ENCODE results near the gene MAPK9.

Gene MAPK9

GRCh38 chr5:180328296-180329137, 36.6 kb upstream of the MAPK9 start:
- H3K4me3 ChIP-seq (ENCODE audit: low read depth, low read length) = no peak overlapping the region
- no peak for DNase-seq (ENCODE audit: low read depth)

- H3K4me3 ChIP-seq (ENCODE audit: low read depth, low read length) = no peak overlapping the region
- no peak for DNase-seq (ENCODE audit: low read depth)
Measured at GRCh38 chr5:180326989-180327565, 35.2 kb upstream of the MAPK9 start.

GRCh38 chr5:180324601-180324950, 32.7 kb upstream of the MAPK9 start:
- no peak for DNase-seq (ENCODE audit: low read depth)
- no peak overlapping the region for H3K4me3 ChIP-seq (ENCODE audit: low read depth, low read length)

- no peak overlapping the region for H3K4me3 ChIP-seq (ENCODE audit: low read depth, low read length)
- no peak for DNase-seq (ENCODE audit: low read depth)
Measured at GRCh38 chr5:180323941-180324600, 32.2 kb upstream of the MAPK9 start.

GRCh38 chr5:180323160-180323559, 31.3 kb upstream of the MAPK9 start:
- H3K4me3 ChIP-seq (ENCODE audit: low read depth, low read length) = no peak overlapping the region
- no peak for DNase-seq (ENCODE audit: low read depth)

- no peak for DNase-seq (ENCODE audit: low read depth)
- no peak overlapping the region for H3K4me3 ChIP-seq (ENCODE audit: low read depth, low read length)
Measured at GRCh38 chr5:180318456-180319089, 26.7 kb upstream of the MAPK9 start.

- H3K4me3 ChIP-seq (ENCODE audit: low read depth, low read length) = no peak overlapping the region
- DNase-seq (ENCODE audit: low read depth) = no peak
Measured at GRCh38 chr5:180316586-180316985, 24.7 kb upstream of the MAPK9 start.

- DNase-seq (ENCODE audit: low read depth) = no peak
- no peak overlapping the region for H3K4me3 ChIP-seq (ENCODE audit: low read depth, low read length)
Measured at GRCh38 chr5:180315762-180316212, 23.9 kb upstream of the MAPK9 start.

- peak overlapping the region; percentile 34 for H3K4me3 ChIP-seq (ENCODE audit: low read depth, low read length)
- no peak for DNase-seq (ENCODE audit: low read depth)
Measured at GRCh38 chr5:180313677-180314505, 22.0 kb upstream of the MAPK9 start.

- no peak overlapping the region for H3K4me3 ChIP-seq (ENCODE audit: low read depth, low read length)
- DNase-seq (ENCODE audit: low read depth) = no peak
Measured at GRCh38 chr5:180311216-180311615, 19.3 kb upstream of the MAPK9 start.

- DNase-seq (ENCODE audit: low read depth) = no peak
- H3K4me3 ChIP-seq (ENCODE audit: low read depth, low read length) = no peak overlapping the region
Measured at GRCh38 chr5:180306796-180307195, 14.9 kb upstream of the MAPK9 start.

GRCh38 chr5:180305481-180305880, 13.6 kb upstream of the MAPK9 start:
- H3K4me3 ChIP-seq (ENCODE audit: low read depth, low read length) = no peak overlapping the region
- no peak for DNase-seq (ENCODE audit: low read depth)

GRCh38 chr5:180304431-180305375, 12.8 kb upstream of the MAPK9 start:
- no peak for DNase-seq (ENCODE audit: low read depth)
- H3K4me3 ChIP-seq (ENCODE audit: low read depth, low read length) = no peak overlapping the region

GRCh38 chr5:180304016-180304292, 12.1 kb upstream of the MAPK9 start:
- DNase-seq (ENCODE audit: low read depth) = no peak
- no peak overlapping the region for H3K4me3 ChIP-seq (ENCODE audit: low read depth, low read length)

- no peak overlapping the region for H3K4me3 ChIP-seq (ENCODE audit: low read depth, low read length)
- DNase-seq (ENCODE audit: low read depth) = no peak
Measured at GRCh38 chr5:180303226-180304015, 11.5 kb upstream of the MAPK9 start.

GRCh38 chr5:180302256-180302655, 10.4 kb upstream of the MAPK9 start:
- H3K4me3 ChIP-seq (ENCODE audit: low read depth, low read length) = no peak overlapping the region
- no peak for DNase-seq (ENCODE audit: low read depth)

- no peak overlapping the region for H3K4me3 ChIP-seq (ENCODE audit: low read depth, low read length)
- DNase-seq (ENCODE audit: low read depth) = no peak
Measured at GRCh38 chr5:180301253-180301652, 9.4 kb upstream of the MAPK9 start.

GRCh38 chr5:180299526-180299925, 7.6 kb upstream of the MAPK9 start:
- H3K4me3 ChIP-seq (ENCODE audit: low read depth, low read length) = no peak overlapping the region
- DNase-seq (ENCODE audit: low read depth) = no peak
